GM21390 (cell line): ENCODE measurements around the gene TGFB1.
"Not testable (repeated sequence)": the region's sequence is repeated elsewhere in the genome, so short reads cannot be mapped to it uniquely, and the experiment has no call there.

Source experiments
- ATAC-seq: cut with Tn5 transposase; IDR thresholded peaks from one replicate; pipeline ENCODE4 v1.9.1; 2021; ENCODE audit not compliant: unreplicated experiment

Gene TGFB1

GRCh38 chr19:41371119-41371518 is 17.4 kb upstream of the TGFB1 start:
- ATAC-seq = not testable (repeated sequence)

- ATAC-seq = no peak
These were observed 16.0 kb upstream of the TGFB1 start for GRCh38 chr19:41369769-41370168.

- ATAC-seq = no peak
These were observed 14.2 kb upstream of the TGFB1 start for GRCh38 chr19:41367848-41368301.

GRCh38 chr19:41366089-41366488 is 12.4 kb upstream of the TGFB1 start:
- ATAC-seq = no peak

DNA sequence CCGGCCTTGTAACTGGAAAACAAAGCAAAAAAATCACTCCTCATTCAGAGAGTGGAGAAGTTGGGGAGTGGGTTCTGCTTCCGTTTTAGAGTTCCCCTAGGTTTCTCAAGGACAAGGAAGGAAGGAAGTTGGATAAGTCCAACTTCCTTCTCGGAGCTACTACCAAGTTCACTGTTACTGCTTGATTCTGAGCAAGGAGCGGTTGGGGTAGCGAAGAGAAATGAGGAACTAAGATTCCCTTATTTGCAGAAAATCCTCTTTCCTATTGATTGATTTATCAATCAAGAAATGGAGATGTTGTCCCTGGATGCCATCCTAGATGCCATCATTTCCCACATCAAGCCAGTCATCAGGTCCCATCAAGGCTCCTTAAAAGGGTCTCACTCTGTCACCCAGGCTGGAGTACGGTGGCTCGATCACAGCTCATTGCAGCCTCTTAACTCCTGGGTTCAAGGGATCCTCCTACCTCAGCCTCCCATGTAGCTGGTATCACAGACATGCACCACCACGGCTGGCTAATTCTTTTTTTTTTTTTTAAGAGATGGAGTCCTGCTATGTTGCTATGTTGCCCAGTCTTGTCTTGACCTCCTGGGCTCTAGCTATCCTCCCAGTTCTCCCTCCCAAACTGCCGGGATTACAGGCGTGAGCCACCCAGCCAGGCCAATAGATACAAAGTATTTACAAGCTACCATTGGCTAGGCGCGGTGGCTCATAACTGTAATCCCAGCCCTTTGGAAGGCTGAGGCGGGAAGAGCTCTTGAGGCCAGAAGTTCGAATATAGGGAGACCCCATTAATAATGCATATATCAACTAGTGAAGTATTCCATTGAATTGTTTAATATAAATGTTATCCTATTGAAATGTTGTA is 11.0 kb upstream of the TGFB1 start:
- no peak for ATAC-seq

DNA sequence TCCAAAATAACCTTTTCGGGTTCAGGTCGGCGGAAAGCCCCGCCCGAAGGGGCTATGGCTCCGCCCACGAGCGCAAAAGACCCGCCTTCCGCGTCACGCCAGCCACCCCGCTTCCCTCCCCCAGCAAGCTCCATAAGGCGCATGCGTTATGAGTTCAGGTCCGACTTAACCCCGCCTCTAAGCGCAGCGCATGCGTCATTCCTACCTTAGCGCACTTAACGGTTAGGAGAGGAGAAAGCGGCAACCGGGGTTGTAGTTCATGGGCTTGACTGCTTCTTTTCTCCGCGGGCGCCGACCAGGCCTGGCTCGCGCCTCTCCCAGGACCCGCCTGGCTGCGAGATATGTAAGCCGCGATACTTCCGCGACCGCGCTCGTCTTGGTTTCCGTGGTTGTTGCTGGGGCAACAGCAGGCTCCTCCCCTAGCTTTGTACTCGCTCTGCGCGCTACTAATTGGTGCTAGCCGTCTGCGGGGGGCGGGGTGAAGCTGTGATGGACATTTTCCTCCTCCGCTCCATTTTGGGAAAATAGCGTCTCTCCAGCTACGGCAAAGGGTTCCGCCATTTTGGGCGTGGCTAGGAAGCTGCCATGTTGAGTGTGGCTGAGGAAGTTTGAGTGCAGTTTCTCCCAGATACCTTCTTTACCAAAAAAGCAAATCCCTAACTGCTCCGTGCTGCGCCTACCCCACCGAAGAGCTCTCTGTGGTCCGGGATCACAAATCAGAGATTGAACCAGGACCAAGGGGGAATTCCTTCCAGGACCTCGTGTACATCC is 10.2 kb upstream of the TGFB1 start, which contains the start of gene B9D2:
TSS of gene B9D2 (minus strand) at position 397 of the 771 bp plus-strand sequence. CDS start 630 bp downstream, outside the sequence.
- peak; percentile 83 for ATAC-seq

GRCh38 chr19:41363371-41363752 is 9.6 kb upstream of the TGFB1 start:
- ATAC-seq = no peak

DNA sequence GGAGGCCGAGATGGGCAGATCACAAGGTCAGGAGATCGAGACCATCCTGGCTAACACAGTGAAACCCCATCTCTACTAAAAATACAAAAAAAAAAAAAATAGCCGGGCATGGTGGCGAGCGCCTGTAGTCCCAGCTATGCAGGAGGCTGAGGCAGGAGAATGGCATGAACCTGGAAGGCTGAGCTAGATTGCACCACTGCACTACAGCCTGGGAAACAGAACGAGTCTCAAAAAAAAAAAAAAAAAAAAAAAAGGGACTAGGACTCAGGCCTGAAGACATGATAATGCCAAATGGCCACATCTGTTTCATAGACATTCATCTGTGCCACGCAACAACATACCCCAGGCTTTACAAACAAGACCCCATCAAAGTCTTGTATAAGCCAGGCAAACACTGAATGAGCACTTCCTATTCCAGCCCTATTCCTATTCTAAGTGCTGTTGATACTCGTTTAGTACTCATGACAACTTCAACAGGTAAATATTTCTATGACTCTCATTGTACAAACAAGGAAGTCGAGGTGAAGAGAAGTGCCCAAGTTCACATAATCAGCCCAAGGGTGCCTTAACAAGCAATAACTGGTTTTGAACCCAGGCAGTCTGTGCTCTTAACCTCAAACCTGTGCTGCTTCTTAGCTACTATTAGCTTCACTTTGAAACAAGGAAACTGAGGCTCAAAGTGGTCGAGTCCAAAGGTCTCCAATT is 8.6 kb upstream of the TGFB1 start:
- ATAC-seq = no peak

- ATAC-seq = no peak
These were observed 6.0 kb upstream of the TGFB1 start for GRCh38 chr19:41359741-41360140.

DNA sequence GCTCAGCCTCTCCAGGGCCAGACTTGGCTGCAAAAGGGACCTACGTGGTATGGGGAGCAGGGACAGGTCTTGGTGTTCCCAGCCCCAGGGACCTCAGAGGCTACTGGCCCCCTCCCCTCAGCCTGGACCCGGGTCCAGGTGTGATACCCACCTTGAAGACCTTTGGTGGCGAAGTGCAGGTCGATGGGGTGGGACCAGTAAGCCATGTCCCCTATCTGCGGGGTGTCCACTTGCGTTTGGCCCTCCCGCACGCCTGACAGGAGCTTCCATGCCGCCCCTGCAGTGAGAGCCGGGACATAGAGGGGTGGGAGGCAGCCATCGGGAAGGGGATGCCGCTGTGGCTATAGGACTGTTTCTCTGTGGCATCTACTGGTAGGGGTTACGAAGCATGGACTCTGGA is 4.0 kb upstream of the TGFB1 start:
- ATAC-seq = no peak

DNA sequence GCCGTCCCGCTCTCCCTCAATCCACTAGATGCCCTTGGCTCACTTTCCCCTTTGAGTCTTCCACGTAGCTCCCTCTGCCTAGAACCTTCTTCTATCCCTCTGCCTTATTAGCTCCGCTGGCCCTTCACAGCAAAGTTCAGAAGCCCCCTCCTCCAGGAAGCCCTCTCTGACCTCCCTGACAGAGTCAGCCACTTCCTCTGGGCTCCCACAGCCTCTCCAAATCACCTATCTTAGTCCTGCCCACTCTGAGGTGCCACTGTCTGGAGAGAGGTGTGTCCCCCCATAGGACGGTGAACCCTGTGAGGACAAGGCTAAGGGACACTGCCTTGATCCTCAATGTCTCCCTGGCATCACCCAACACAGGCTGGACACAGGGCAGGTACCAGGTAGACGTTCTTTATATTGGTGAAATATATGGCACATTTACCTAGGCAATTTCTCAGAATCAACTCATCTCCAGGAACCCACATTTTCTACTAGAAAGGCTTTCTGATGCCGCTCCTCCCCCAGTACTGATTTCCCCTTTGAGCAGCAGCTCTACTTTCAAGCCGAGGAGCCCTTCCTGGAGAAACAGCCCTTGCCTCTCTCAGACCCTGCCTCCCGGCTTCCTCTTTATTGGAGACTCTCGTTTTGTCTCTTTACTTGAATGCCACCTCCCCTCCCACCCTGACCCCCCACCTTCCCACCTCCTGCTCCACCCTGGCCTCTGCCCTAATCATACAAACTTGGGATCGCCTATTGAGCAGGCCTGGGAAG is 3.4 kb upstream of the TGFB1 start:
- ATAC-seq = no peak

- ATAC-seq = no peak
These were observed 2.1 kb upstream of the TGFB1 start for GRCh38 chr19:41355802-41356201.

GRCh38 chr19:41355035-41355434 is 1.3 kb upstream of the TGFB1 start:
- no peak for ATAC-seq

GRCh38 chr19:41354343-41354953 is 726 bp upstream of the TGFB1 start:
- no peak for ATAC-seq

DNA sequence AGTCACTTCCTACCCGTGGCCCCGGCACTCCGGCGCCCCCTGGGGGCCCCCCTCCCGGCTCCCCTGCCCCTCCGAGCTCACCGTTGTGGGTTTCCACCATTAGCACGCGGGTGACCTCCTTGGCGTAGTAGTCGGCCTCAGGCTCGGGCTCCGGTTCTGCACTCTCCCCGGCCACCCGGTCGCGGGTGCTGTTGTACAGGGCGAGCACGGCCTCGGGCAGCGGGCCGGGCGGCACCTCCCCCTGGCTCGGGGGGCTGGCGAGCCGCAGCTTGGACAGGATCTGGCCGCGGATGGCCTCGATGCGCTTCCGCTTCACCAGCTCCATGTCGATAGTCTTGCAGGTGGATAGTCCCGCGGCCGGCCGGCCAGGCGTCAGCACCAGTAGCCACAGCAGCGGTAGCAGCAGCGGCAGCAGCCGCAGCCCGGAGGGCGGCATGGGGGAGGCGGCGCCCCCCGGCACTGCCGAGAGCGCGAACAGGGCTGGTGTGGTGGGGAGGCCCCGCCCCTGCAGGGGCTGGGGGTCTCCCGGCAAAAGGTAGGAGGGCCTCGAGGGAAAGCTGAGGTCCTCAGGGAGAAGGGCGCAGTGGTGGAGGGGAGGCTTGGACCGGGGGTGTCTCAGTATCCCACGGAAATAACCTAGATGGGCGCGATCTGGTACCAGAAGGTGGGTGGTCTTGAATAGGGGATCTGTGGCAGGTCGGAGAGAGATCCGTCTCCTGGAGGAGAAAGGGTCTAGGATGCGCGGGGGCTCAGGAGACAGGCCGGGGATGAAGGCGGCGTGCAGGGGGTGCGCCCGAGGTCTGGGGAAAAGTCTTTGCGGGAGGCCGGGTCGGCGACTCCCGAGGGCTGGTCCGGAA is 885 bp downstream of the TGFB1 start:
- ATAC-seq = no peak

DNA sequence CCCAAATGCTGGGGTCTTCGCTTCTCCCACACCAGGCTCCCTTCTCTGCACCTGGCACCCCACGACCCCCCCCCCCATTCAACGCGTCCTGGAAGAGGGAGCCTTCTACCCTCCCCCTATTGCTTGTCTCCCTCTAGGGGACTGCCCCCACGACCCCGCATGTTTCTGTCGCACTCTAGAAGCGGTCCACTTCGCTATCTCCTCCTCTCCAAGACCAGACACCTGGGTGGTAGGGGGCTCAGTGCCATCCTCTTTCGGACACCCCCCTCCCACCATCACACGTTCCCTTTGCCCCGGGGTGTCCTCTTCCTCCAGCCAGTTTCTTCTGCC is 1.5 kb downstream of the TGFB1 start:
- ATAC-seq = no peak

- peak; percentile 48 for ATAC-seq
These were observed 2.1 kb downstream of the TGFB1 start for GRCh38 chr19:41351339-41352245.

DNA sequence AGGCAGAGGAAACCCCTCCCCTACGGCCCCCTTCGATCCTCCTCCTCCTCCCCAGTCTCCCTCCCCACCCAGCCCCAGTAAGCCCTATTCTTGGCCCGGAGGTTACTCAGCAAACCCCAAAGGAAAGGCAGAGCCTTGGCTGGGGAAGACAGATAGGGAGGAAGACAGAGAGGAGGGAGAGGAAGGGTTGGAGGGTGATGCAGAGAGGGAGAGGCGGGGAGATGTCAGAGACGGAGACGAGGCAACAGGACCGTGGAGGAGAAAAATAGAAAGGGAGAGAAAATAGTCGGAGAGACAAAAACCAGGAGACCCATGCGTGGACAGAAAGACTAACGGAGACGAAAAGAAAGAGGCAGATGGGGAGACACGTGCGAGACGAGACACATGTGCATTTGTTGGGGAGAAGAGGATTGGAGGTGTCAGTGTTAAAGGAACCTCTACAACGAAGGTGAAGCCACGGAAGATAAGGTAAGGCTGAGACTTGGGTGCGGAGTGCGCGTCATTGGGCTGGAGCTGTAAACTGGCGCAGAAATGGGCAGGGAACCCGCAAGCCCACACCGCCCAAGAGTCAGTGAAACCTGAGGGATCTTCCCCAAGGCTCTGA is 2.9 kb downstream of the TGFB1 start:
- ATAC-seq = no peak
